ENCODE measurements around the gene CAVIN4.

The CAVIN4 gene

DNA sequence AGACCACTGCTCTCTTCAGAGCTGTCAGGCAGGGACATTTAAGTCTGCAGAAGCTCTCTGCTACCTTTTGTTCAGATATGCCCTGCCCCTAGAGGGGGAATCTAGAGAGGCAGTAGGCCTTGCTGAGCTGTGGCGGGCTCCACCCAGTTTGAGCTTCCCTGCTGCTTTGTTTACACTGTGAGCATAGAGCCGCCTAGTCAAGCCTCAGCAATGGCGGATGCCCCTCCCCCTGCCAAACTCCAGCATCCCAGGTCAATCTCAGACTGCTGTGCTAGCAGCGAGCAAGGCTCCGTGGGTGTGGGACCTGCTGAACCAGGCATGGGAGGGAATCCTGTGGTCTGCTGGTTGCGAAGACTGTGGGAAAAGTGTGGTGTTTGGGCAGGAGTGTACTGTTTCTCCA lies 59.9 kb downstream of the CAVIN4 start:
- Histone ChIP-seq H2AFZ (ENCODE audit: low read depth, low read length, severe bottlenecking) (no peak overlapping the region), H3K4me3 (ENCODE audit: insufficient read depth, low read length, poor library complexity, severe bottlenecking) (no peak overlapping the region), H3F3A (ENCODE audit: insufficient read depth) (no peaks in the 10 kb centered on the region), H3K4me2 (ENCODE audit: low read depth, low read length, poor library complexity, severe bottlenecking) (no peak overlapping the region), H3K36me3 (ENCODE audit: low read length) (no peaks in the 10 kb centered on the region), H3K27ac (ENCODE audit: low read depth, low read length) (no peak overlapping the region), H4K20me1 (ENCODE audit: low read depth, low read length) (no peaks in the 10 kb centered on the region), H3K79me2 (ENCODE audit: insufficient read depth, low read length) (no peaks in the 10 kb centered on the region), H3K9ac (ENCODE audit: low read length) (no peak overlapping the region), H3K9me2 (replicated peaks; ENCODE audit: insufficient read depth, low read length) (no peaks in the 10 kb centered on the region), H3K27me3 (ENCODE audit: low read length) (no peaks in the 10 kb centered on the region), H3K9me3 (ENCODE audit: insufficient read depth, low read length) (no peaks in the 10 kb centered on the region)
- TF ChIP-seq EZH2phosphoT487 (conservative IDR thresholded peaks at IDR 0.05; ENCODE audit: low read length) = no peak
- TF ChIP-seq, protein P1, sequence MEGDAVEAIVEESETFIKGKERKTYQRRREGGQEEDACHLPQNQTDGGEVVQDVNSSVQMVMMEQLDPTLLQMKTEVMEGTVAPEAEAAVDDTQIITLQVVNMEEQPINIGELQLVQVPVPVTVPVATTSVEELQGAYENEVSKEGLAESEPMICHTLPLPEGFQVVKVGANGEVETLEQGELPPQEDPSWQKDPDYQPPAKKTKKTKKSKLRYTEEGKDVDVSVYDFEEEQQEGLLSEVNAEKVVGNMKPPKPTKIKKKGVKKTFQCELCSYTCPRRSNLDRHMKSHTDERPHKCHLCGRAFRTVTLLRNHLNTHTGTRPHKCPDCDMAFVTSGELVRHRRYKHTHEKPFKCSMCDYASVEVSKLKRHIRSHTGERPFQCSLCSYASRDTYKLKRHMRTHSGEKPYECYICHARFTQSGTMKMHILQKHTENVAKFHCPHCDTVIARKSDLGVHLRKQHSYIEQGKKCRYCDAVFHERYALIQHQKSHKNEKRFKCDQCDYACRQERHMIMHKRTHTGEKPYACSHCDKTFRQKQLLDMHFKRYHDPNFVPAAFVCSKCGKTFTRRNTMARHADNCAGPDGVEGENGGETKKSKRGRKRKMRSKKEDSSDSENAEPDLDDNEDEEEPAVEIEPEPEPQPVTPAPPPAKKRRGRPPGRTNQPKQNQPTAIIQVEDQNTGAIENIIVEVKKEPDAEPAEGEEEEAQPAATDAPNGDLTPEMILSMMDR (IDR thresholded peaks at IDR 0.05; ENCODE audit: insufficient read depth, low read length, poor library complexity, severe bottlenecking) = no peak

Data from SU-DHL-6 (cell line).